Lung (tissue), 12 donors: ENCODE measurements around the gene RALGPS1. TPM values are rescaled to one million over a fixed set of nuclear protein-coding genes. Genes with fewer than 3 reads are reported as not detected.

Source experiments
- ATAC-seq: fragments of 200-7000 bp; cut with Tn5 transposase; one replicate; pipeline ENCODE4 v1.9.1; 2020; ENCODE audit warnings: moderate number of reproducible peaks; ENCODE audit not compliant: insufficient read depth, low FRiP score
- DNase-seq, 3 donors: peaks; one replicate each; pipeline ENCODE4 v3.0.0-alpha.2; 2013 to 2017
- H3K27ac ChIP-seq, 2 donors: one replicate each; pipeline ENCODE4 v1.5.1; 2013; ENCODE audit warnings: mild to moderate bottlenecking in 2 of 2, moderate library complexity in 2 of 2, control low read depth in 1 of 2, inconsistent platforms in 1 of 2, low read depth in 1 of 2, low read length in 1 of 2
- H3K27me3 ChIP-seq, 3 donors: one replicate each; pipeline ENCODE4 v1.5.1; 2013; ENCODE audit warnings: low read length in 2 of 3; ENCODE audit not compliant: control insufficient read depth in 3 of 3, insufficient read depth in 3 of 3
- H3K36me3 ChIP-seq, 4 donors: one replicate each; pipeline ENCODE4 v1.5.1; 2013; ENCODE audit warnings: low read length in 4 of 4, mild to moderate bottlenecking in 1 of 4, moderate library complexity in 1 of 4; ENCODE audit not compliant: control insufficient read depth in 4 of 4, insufficient read depth in 4 of 4
- H3K4me1 ChIP-seq, 5 donors: one replicate each; pipeline ENCODE4 v1.5.1; 2013; ENCODE audit warnings: low read length in 5 of 5, mild to moderate bottlenecking in 2 of 5, moderate library complexity in 1 of 5; ENCODE audit not compliant: control insufficient read depth in 5 of 5, insufficient read depth in 5 of 5
- H3K4me3 ChIP-seq: one replicate; pipeline ENCODE4 v1.5.1; 2013; ENCODE audit warnings: mild to moderate bottlenecking, control low read depth, moderate library complexity
- H3K9ac ChIP-seq, 2 donors: one replicate each; pipeline ENCODE4 v1.5.1; 2013; ENCODE audit warnings: low read length in 2 of 2, control low read depth in 1 of 2; ENCODE audit not compliant: insufficient read depth in 1 of 2
- H3K9me3 ChIP-seq, 4 donors: one replicate each; pipeline ENCODE4 v1.5.1; 2013; ENCODE audit warnings: low read length in 3 of 4, mild to moderate bottlenecking in 1 of 4, moderate library complexity in 1 of 4; ENCODE audit not compliant: control insufficient read depth in 4 of 4, insufficient read depth in 3 of 4
- WGBS, 2 donors: extraction: QIAGEN DNeasy Blood & Tissue Kit; methylation state at CpG; one replicate each; pipeline ENCODE4 v1.1.7; 2013; 5-methylcytosine and 5-hydroxymethylcytosine counted together
- polyA plus RNA-seq, 2 donors: library from polyadenylated mRNA; stranded (reverse); fragments of 200-250 nt; gene quantifications; one replicate each; pipeline ENCODE4 v1.2.1, GENCODE V29; 2013
- total RNA-seq, 2 donors: library from RNA; depleted of rRNA in 1 of 2; stranded (reverse); fragments of >200 nt in 1 of 2; gene quantifications; one replicate each; pipeline ENCODE4 v1.2.1, GENCODE V29; 2014 to 2021
- TF ChIP-seq, protein P1 (sequence below): IDR thresholded peaks from 2 replicates; pipeline ENCODE4 v1.5.1; 2012; ENCODE audit warnings: mild to moderate bottlenecking; ENCODE audit errors: control extremely low read depth, extremely low read depth
- donor health status: control.
- donor health status: control.
- donor health status: Bipolar disorder and iron deficiency.
- donor health status: healthy.
- donor health status: DM: yes; HTN: yes; CAD: no.

RALGPS1 gene
- total and polyA plus RNA-seq, 4 donors: 3.5 to 30.3 (median 11.9) TPM

DNA sequence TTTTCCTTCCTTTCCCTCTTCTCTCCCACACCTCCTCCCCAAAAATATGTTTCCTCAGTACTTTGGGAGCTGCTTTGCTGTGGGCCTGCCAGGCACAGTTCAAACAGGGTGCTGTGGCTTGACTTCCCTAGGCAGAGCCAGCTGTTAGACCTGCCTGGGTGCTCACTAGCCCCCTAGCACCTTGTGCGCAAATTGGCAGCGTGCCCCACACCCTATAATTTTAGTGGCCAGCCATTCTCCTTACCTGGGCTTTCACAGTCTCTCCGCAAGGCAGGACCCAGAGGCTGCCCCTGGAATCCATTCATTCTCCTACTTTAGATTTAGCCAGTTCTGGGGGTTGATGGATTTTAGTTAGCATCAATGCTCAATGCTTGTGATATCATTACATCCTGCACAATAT is 135.6 kb downstream of the RALGPS1 start:
- Histone ChIP-seq H3K4me1 (peaks cover 7 to 39% (median 11%) of the 10 kb centered on the region in 5 donors), H3K27ac (peak overlapping the region in 1 of 2 donors; percentile 76), H3K9me3 (no peaks in the 10 kb centered on the region), H3K36me3 (peaks cover 0 to 2% (median 0%) of the 10 kb centered on the region in 4 donors), H3K4me3 (no peak overlapping the region), H3K27me3 (no peaks in the 10 kb centered on the region), H3K9ac (no peak overlapping the region)
- ATAC-seq (no peak), DNase-seq (no peak)
- TF ChIP-seq, protein P1, sequence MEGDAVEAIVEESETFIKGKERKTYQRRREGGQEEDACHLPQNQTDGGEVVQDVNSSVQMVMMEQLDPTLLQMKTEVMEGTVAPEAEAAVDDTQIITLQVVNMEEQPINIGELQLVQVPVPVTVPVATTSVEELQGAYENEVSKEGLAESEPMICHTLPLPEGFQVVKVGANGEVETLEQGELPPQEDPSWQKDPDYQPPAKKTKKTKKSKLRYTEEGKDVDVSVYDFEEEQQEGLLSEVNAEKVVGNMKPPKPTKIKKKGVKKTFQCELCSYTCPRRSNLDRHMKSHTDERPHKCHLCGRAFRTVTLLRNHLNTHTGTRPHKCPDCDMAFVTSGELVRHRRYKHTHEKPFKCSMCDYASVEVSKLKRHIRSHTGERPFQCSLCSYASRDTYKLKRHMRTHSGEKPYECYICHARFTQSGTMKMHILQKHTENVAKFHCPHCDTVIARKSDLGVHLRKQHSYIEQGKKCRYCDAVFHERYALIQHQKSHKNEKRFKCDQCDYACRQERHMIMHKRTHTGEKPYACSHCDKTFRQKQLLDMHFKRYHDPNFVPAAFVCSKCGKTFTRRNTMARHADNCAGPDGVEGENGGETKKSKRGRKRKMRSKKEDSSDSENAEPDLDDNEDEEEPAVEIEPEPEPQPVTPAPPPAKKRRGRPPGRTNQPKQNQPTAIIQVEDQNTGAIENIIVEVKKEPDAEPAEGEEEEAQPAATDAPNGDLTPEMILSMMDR: no peak
- WGBS, 2 donors: 98% methylated on average over 3 of the region's 3 CpGs

DNA sequence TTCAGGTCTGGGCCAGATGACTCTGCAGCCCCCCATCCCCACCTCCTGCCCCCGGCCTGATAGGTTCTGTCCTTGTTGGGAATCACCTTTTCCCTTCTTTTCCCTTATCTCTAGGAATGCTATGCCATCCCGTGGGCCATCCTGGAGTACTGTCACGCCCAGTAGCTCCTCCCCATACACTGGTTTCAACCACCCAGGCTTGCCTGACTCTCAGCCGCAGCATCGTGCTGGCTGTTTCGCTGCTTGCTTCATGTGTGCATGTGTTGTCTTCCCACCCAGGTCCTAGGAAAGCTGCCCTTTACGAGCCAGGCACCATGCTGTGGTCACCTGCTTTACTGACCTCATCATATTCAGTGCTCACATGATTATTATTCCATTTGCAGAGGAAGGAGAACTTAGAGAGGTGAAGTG is 136.0 kb downstream of the RALGPS1 start:
- no peak for DNase-seq
- Histone ChIP-seq H3K36me3 (peaks cover 0 to 2% (median 0%) of the 10 kb centered on the region in 4 donors), H3K9ac (no peak overlapping the region), H3K4me3 (no peak overlapping the region), H3K27ac (no peak overlapping the region), H3K27me3 (no peaks in the 10 kb centered on the region), H3K4me1 (peaks cover 7 to 39% (median 11%) of the 10 kb centered on the region in 5 donors), H3K9me3 (no peaks in the 10 kb centered on the region)
- TF ChIP-seq, protein P1: no peak
- no peak for ATAC-seq
- WGBS, 2 donors: 92 to 93% methylated on average over 7 of the region's 7 CpGs

DNA sequence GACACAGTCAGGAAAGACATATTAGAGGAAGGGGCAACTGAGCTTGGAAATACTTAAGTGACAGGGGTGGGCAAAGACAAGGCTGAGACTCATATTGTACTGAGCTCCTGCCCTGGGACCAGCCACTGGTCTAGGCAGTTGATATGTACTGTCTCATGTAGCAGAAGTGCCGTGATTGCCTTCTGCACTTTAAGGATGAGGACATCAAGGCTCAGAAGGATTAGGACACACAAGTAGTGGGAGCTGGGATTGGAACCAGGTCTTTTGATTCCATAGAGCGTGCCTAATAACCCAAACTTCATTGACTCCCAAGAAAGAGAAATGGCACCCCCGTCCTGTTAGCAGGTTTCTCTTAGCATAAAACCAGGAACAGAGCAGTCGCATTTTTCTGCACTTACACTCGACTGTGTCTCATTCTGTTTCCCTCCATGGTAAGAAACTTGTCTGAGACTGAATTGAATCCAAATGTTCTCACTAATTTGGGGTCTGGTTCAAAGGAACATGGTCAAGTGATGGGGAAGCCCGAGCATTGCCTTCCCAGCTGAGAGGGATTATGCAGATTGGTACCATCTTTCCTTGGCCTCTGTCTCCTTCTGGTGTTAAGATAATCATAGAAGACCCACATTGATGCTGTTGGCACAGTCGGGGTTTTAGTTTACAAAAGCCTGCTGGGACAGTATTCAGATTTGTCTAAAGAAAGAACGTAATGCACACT is 137.5 kb downstream of the RALGPS1 start:
- no peaks in the 10 kb centered on the region for H3K9me3 ChIP-seq
- TF ChIP-seq, protein P1: no peak

More for the DNA sequence above, 137.5 kb downstream of the RALGPS1 start:
- no peak overlapping the region for H3K27ac ChIP-seq
- no peaks in the 10 kb centered on the region for H3K27me3 ChIP-seq
- WGBS, 2 donors: 88 to 91% methylated on average over 8 of the region's 8 CpGs
- peaks cover 0 to 2% (median 0%) of the 10 kb centered on the region in 4 donors for H3K36me3 ChIP-seq
- ATAC-seq (no peak), DNase-seq (no peak)
- H3K4me1 ChIP-seq: peaks cover 7 to 39% (median 11%) of the 10 kb centered on the region in 5 donors
- no peak overlapping the region for H3K4me3 ChIP-seq
- H3K9ac ChIP-seq: no peak overlapping the region
